GM19099 (cell line): Measurements from ENCODE around the gene DBR1.

Experiments used
- POLR2A ChIP-seq: IDR thresholded peaks from 3 replicates; pipeline ENCODE4 v1.6.1; 2011; ENCODE audit warnings: low read depth; ENCODE audit not compliant: insufficient read length; ENCODE audit errors: extremely low read depth

Gene DBR1

GRCh38 chr3:138135833-138136194, 38.9 kb downstream of the DBR1 start:
- TF ChIP-seq POLR2A, result no peak

GRCh38 chr3:138135146-138135832, 39.4 kb downstream of the DBR1 start:
- no peak for TF ChIP-seq POLR2A

- TF ChIP-seq POLR2A, result no peak
Observed at GRCh38 chr3:138132239-138132638, 42.5 kb downstream of the DBR1 start, which contains the start of gene A4GNT. TSS of gene A4GNT (minus strand) at chr3:138132390. CDS start at chr3:138131256, 1,134 bp downstream.

- no peak for TF ChIP-seq POLR2A
Observed at GRCh38 chr3:138127636-138128365, 46.9 kb downstream of the DBR1 start.

GRCh38 chr3:138125548-138126221, 49.0 kb downstream of the DBR1 start:
- no peak for TF ChIP-seq POLR2A

GRCh38 chr3:138124706-138125355, 49.9 kb downstream of the DBR1 start:
- TF ChIP-seq POLR2A, result no peak

- TF ChIP-seq POLR2A, result no peak
Observed at GRCh38 chr3:138124188-138124587, 50.5 kb downstream of the DBR1 start.

- TF ChIP-seq POLR2A, result no peak
Observed at GRCh38 chr3:138119423-138119766, 55.3 kb downstream of the DBR1 start.

GRCh38 chr3:138118612-138119422, 55.9 kb downstream of the DBR1 start:
- TF ChIP-seq POLR2A, result no peak

GRCh38 chr3:138114988-138115971, 59.4 kb downstream of the DBR1 start, which contains the start of gene DZIP1L:
TSS of gene DZIP1L (minus strand) at chr3:138115608. CDS start at chr3:138103971, 11,637 bp downstream.
- no peak for TF ChIP-seq POLR2A

GRCh38 chr3:138114431-138114918, 60.2 kb downstream of the DBR1 start:
- no peak for TF ChIP-seq POLR2A

GRCh38 chr3:138113326-138113725, 61.4 kb downstream of the DBR1 start:
- no peak for TF ChIP-seq POLR2A

GRCh38 chr3:138112362-138112761, 62.4 kb downstream of the DBR1 start:
- TF ChIP-seq POLR2A, result no peak
